MG63 (cell line): ENCODE data around the gene TMEM51. TPM values are rescaled to one million over a fixed set of nuclear protein-coding genes. Genes with fewer than 3 reads are reported as not detected.
A peak's percentile ranks its signal among the peaks of the same experiment; 100 is the strongest.
"Not testable (repeated sequence)": the region's sequence is repeated elsewhere in the genome, so short reads cannot be mapped to it uniquely, and the experiment has no call there.

Experiments used
- DNase-seq: peaks from one replicate; pipeline ENCODE4 v3.0.0-alpha.2; 2020
- H3K27me3 ChIP-seq: fragments of 250-450 bp; sonication (Bioruptor Pico); 2 replicates; pipeline ENCODE4 v1.5.1; 2020; ENCODE audit warnings: mild to moderate bottlenecking, moderate library complexity
- H3K36me3 ChIP-seq: fragments of 250-450 bp; sonication (Bioruptor Pico); 2 replicates; pipeline ENCODE4 v1.5.1; 2020; ENCODE audit warnings: mild to moderate bottlenecking, moderate library complexity
- H3K4me3 ChIP-seq: fragments of 250-450 bp; sonication (Bioruptor Pico); 2 replicates; pipeline ENCODE4 v1.5.1; 2020; ENCODE audit warnings: mild to moderate bottlenecking, moderate library complexity
- H3K9me3 ChIP-seq: fragments of 250-450 bp; sonication (Bioruptor Pico); 2 replicates; pipeline ENCODE4 v1.5.1; 2020; ENCODE audit warnings: mild to moderate bottlenecking, moderate library complexity
- total RNA-seq: library from RNA; depleted of rRNA; stranded (reverse); fragments of >200 nt; shearing (Covaris generic); gene quantifications from 2 replicates; pipeline ENCODE4 v1.2.3, GENCODE V29; 2014; ENCODE audit warnings: low replicate concordance

TMEM51 gene
- total RNA-seq, 1 experiment from 2014 or later, result 2.8 TPM

DNA sequence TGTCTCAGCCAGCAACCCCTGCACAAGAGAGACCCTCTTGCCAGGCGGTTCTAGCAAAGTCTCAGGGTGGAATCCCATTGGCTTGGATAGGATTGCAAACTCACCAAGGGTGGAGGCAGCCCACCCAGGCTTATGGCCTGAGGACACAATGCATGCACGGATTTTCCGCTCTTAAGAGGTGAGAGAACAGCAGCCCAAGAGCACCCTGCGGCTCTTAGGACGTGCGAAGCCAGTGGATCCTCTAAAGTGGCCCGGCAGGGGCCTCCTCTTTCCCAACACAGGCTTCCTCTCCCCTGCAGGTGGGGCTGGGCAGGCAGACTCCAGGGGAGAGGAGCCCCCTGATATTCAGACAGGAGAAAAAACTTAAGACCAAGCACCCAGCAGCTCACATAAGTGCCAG, 31.2 kb upstream of the TMEM51 start:
- no peak for DNase-seq
- H3K27me3 ChIP-seq, result no peaks in the 10 kb centered on the region
- H3K36me3 ChIP-seq, result no peaks in the 10 kb centered on the region
- no peaks in the 10 kb centered on the region for H3K9me3 ChIP-seq
- H3K4me3 ChIP-seq, result no peak overlapping the region

DNA sequence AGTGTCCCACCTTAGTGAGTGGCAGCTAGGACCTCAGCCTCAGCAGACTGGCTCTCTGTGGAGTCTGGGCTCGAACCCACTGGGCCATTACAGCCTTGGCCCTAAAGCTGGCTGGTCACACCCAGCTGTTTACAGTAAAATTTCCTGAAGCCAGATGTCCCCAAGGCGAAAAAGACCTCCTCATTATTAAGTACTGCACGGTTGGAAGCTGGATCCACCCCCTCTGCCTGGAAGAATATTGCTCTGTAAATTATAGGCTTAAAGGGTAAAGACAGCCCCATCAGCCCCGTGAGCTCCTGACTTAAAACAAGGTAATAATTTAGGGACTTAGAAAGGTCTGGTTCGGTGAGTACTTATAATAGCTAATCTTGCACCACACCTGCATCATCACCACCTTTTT, 30.3 kb upstream of the TMEM51 start:
- H3K9me3 ChIP-seq, result no peaks in the 10 kb centered on the region
- H3K27me3 ChIP-seq, result no peaks in the 10 kb centered on the region
- no peaks in the 10 kb centered on the region for H3K36me3 ChIP-seq
- H3K4me3 ChIP-seq, result no peak overlapping the region
- DNase-seq, result no peak

DNA sequence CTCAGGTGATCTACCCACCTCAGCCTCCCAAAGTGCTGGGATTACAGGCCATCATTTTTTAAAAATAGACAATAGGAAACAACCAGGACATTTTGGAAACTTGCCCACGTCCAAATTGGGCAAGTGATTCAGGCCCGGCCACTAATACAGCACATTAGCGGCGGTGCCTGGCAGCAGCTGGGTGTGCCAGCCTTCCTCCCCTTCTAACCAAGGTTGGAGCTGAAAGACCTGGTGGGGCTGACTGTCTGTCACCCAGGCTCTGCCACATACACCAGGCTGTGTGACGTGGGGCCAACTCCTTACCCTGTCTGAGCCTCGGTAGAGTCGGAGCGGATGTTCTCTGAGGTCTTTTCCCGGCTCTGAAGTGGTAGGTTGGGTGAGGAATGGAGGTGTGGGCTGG, 29.6 kb upstream of the TMEM51 start:
- Histone ChIP-seq H3K9me3 (no peaks in the 10 kb centered on the region), H3K4me3 (no peak overlapping the region), H3K36me3 (no peaks in the 10 kb centered on the region), H3K27me3 (no peaks in the 10 kb centered on the region)
- DNase-seq, result no peak

DNA sequence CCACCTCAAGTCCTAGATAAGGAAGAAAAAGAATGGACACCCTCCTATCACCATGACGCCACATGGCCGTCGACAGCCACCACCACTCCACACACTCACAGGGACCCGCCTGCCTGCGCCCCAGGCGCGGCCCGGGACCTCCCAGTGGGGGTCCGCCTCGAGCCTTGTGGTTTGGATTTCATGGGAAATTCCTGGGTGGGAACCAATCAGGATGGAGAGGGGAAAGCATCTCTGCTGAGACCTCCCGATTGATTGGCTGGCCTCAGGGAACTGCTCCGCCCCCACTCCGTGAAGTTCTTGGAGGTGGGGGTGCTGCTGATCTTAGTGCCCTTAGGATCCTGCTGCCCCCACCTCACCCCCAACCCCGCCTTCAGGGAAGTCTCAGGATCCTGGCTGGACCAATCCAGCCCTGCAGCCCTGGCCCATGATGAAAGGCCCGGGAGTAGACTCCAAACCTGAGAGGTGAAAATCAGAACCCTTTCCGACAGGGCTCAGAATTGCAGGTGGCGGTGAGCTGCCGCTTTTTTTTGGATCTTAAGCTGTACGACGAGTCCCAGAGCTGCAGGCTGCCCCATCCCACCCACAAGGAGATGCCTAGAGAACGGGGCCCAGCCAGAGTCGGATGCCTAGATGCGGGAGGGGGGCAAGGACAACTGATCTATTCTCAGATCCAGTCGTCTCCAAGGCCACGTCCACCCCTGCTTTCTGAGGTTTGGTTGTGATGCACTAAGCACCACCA, 29.0 kb upstream of the TMEM51 start:
- Histone ChIP-seq H3K27me3 (no peaks in the 10 kb centered on the region), H3K4me3 (no peak overlapping the region)
- DNase-seq, result no peak

DNA sequence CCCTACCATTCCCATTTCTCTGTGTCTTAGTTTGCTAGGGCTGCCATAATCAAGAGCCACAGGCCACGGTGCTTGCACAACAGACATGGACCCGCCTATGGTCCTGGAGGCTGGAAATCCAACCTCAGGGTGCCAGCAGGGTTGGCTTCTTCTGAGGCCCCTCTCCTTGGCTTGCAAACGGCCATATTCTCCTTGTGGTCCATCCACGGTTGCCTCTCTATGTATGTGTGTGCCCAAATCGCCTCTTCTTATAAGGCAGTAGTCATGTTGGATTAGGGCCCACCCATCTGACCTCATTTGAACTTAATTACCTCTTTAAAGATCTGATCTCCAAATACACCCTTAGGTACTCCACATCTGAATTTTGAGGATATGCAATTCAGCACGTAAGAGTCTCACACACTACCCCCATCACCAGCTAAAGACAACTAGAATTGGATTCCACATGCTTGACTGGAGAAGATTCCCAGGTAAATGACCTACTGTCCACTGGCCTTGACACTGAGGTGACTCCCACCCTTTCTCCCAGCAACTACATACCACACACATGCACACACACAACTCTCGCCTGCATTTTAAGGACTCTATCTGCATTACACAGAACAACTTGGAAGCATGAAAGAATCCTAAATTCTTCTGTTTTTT, 28.3 kb upstream of the TMEM51 start:
- H3K27me3 ChIP-seq, result no peaks in the 10 kb centered on the region
- no peaks in the 10 kb centered on the region; the same call in 1 of the 2 replicates for H3K9me3 ChIP-seq
- DNase-seq, result no peak
- no peak overlapping the region for H3K4me3 ChIP-seq
- H3K36me3 ChIP-seq, result no peaks in the 10 kb centered on the region

More for the DNA sequence above, 29.0 kb upstream of the TMEM51 start:
- Histone ChIP-seq H3K36me3 (no peaks in the 10 kb centered on the region), H3K9me3 (no peaks in the 10 kb centered on the region; the same call in 1 of the 2 replicates)

DNA sequence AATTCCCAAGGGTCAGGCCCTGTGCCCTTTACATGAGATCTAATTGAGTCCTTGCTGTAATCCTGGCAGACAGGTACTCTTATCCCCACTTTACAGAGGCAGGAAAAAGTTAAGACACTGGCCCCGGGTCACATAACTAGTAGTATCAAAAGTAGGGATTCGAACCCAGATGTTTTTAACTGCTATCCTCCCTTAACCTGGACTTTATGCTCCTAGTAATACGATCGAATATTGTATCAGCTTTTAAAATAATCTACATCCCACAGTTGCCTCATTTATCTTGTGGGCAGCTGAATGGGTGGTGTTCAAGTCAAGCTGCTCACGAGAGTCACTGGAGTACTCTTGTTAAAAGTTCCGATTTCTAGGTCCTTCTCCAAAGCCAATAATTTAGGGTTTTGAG, 25.5 kb upstream of the TMEM51 start:
- H3K27me3 ChIP-seq, result no peaks in the 10 kb centered on the region; the same call in 1 of the 2 replicates

DNA sequence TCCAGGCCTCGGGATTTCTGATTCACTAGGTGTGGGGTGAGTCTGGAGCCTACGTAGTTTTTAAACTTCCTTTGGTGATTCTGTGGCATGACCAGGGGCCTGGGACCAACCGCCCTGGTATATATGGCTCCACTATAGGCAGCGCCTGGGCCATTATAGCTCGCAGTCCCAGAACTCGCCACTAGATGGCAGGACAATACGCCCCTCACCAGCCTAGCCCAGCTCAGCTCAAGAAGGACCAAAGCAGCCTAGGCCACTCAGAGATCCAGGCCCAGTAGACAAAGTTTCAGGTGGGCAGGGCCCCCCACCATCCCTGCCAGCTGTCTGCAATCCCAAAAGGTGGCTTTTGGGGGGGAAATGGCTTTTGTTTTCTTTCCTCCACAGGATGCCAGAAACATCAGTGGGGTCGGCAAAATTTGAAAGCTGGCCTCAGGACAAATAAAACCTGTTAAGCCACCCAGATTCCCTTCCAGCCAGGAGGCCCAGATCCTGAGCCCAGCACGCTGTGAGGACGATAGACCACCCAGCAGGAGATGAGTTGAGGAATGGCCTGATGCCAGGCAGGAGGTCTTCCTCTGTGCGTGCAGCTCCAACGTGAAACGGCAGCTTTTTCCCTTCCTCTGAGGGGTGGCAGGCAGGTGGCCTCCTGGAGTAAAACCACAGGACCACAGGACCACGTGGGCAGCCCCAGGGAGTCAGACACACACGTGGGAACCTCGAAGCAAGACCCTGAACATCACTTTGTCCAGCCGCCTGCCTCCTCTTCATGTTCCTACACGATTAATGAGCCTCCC, 24.8 kb upstream of the TMEM51 start:
- DNase-seq, result peak; percentile 47
- H3K36me3 ChIP-seq, result no peaks in the 10 kb centered on the region
- no peaks in the 10 kb centered on the region; the same call in 1 of the 2 replicates for H3K9me3 ChIP-seq
- H3K27me3 ChIP-seq, result no peaks in the 10 kb centered on the region; the same call in 1 of the 2 replicates
- no peak overlapping the region for H3K4me3 ChIP-seq

More for the DNA sequence above, 25.5 kb upstream of the TMEM51 start:
- Histone ChIP-seq H3K36me3 (no peaks in the 10 kb centered on the region), H3K4me3 (no peak overlapping the region), H3K9me3 (no peaks in the 10 kb centered on the region; the same call in 1 of the 2 replicates)
- no peak for DNase-seq

DNA sequence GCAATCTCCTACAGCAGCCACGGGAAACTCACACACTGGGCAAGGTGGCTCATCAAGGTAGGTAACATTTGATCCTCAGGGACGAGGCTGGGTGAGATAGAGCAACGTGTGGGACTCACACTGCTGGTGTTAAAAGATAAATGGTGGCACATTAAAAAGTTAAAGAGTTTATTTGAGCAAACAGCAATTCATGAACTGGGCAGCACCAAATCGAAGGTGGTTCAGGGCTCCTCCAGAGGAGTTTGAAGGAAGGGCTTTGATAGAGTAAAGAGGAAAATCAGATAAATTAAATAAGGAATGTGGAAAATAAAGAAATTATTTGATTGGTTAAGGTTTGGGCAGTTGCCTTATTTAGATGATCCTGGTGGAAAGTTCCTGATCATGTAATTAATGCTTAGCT, 23.6 kb upstream of the TMEM51 start:
- no peak for DNase-seq
- Histone ChIP-seq H3K9me3 (no peaks in the 10 kb centered on the region; the same call in 1 of the 2 replicates), H3K36me3 (no peaks in the 10 kb centered on the region), H3K27me3 (no peaks in the 10 kb centered on the region; the same call in 1 of the 2 replicates), H3K4me3 (no peak overlapping the region)

DNA sequence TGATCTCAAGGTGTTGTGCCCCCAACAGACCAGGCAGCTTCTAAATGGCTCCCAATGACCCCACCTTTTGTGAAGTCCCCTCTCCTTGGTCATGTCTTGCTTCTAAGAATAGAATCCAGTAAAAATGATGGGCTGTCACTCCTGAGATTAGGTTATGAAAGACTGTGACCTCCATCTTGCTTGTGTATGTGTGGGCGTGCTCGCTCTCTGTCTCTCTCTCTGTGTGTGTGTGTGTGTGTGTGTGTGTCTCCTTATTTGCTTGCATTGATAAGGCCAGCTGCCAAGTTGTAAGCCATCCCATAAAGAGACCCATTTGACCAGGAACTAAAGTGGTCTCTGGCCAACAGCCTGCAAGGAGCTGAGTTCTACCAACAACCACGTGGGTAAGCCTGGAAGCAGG, 22.9 kb upstream of the TMEM51 start:
- no peaks in the 10 kb centered on the region for H3K36me3 ChIP-seq
- H3K4me3 ChIP-seq, result no peak overlapping the region
- no peaks in the 10 kb centered on the region; the same call in 1 of the 2 replicates for H3K27me3 ChIP-seq
- DNase-seq, result no peak
- H3K9me3 ChIP-seq, result no peaks in the 10 kb centered on the region; the same call in 1 of the 2 replicates

DNA sequence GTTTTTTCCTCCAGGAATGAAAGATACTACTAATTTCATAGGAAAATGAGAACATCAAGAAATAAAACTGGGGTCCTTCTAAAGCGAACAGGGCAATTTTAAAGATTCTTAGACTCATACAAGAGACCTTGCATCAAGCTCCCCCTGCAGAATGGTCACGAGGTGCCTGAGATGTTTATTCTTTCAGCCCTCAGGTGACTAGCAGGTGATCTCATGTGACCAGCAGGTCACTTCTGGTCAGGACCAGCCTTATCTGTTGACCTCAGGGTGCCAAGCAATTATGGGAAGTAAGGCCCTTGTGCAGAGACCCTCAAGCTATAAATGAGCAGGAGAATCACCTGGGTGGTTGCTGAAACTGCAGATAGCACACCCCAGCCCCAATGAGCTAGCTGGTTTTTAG, 20.6 kb upstream of the TMEM51 start:
- Histone ChIP-seq H3K36me3 (no peaks in the 10 kb centered on the region), H3K9me3 (no peaks in the 10 kb centered on the region; the same call in 1 of the 2 replicates)

DNA sequence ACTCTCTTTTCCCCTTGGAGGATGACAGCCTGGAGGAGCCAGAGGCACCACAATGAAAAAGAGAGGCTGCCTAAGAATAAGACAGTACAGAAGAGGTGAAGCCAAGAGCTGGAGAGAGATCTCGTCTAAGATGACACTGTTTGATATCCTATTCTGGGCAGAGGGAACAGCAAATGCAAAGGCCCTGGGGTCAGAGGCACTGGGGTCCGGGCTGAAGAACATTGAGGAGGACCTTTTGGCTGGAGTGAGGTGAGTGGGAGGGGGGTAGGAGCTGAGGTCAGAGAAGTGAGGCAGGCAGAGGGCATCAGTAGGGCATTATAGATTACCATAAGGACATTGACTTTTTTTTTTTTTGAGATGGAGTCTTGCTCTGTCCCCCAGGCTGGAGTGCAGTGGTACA, 19.3 kb upstream of the TMEM51 start:
- no peak for DNase-seq
- H3K27me3 ChIP-seq, result no peaks in the 10 kb centered on the region; the same call in 1 of the 2 replicates
- H3K4me3 ChIP-seq, result no peak overlapping the region
- H3K36me3 ChIP-seq, result no peaks in the 10 kb centered on the region
- H3K9me3 ChIP-seq, result no peaks in the 10 kb centered on the region; the same call in 1 of the 2 replicates

More for the DNA sequence above, 20.6 kb upstream of the TMEM51 start:
- Histone ChIP-seq H3K27me3 (no peaks in the 10 kb centered on the region; the same call in 1 of the 2 replicates), H3K4me3 (no peak overlapping the region)
- DNase-seq, result no peak

DNA sequence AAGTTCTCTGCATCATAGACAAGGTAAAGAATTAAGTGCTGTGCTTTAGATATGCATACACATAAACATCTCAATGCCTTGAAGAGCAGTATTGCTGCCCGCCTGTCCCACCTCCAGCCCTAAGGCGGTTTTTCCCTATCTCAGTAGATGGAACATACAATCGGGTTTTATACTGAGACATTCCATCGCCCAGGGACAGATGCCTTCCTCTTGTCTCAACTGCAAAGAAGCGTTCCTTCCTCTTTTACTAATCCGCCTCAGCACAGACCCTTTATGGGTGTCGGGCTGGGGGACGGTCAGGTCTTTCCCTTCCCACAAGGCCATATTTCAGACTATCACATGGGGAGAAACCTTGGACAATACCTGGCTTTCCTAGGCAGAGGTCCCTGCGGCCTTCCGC, 17.9 kb upstream of the TMEM51 start:
- not testable (repeated sequence) for DNase-seq, H3K36me3 ChIP-seq, H3K4me3 ChIP-seq, H3K9me3 ChIP-seq, H3K27me3 ChIP-seq

DNA sequence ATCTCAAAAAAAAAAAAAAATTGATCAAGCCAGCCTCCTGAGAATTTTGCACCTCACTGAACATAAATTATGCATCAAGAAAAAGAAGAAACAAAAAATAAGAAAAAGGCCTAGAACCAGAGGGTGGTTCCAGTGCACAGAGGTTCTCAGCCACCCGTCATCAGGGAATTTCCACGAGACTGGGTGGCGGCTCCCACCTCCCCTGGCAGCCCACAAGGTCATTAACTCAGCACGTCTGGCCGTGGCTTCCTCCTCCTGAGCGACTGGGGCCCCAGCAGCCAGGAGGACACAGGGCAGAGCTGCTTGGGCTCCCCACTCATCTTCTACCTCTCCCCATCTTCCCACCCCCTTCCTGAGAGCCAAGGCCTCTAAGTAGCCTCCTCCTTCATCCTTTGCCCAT, 15.7 kb upstream of the TMEM51 start:
- peaks cover 4% of the 10 kb centered on the region; the same call in 1 of the 2 replicates for H3K9me3 ChIP-seq
- H3K27me3 ChIP-seq, result no peaks in the 10 kb centered on the region
- no peak for DNase-seq

DNA sequence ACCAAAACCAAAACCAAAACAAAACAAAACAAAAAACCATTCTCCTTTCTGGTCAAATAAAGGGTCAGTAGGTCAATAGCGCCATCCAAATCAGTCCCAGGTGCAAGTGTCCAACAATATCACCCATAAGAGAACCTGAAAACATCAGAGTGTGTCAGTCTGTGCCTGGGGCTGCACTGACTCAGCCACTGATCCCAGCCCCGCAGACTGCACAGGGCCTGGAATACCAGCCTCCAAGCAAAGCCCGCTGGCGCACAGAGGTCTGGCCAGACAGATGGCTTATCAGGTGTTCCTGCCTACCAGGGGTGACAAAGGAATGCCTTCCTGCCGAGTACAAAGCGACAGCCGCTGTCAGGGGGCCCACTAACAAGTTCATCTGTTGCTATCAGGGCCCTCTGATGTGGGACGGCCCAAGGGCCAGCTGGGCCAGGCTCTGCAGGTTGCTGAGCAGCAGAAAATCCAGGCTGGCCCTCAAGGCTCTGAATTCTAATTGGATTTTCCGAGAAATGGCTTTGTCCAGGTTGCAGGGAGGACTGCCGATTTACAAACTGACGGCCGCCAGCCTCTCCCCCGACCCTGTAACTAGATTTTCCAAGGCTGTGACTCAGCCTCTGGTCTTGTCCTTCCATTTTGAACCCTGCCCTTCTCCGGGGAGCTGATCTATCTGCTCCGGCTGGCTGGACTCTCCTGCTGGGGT, 13.7 kb upstream of the TMEM51 start:
- DNase-seq, result no peak
- no peaks in the 10 kb centered on the region for H3K36me3 ChIP-seq
- H3K9me3 ChIP-seq, result peaks cover 4% of the 10 kb centered on the region; the same call in 1 of the 2 replicates
- no peak overlapping the region for H3K4me3 ChIP-seq
- no peaks in the 10 kb centered on the region for H3K27me3 ChIP-seq

More for the DNA sequence above, 15.7 kb upstream of the TMEM51 start:
- no peaks in the 10 kb centered on the region for H3K36me3 ChIP-seq
- H3K4me3 ChIP-seq, result no peak overlapping the region

DNA sequence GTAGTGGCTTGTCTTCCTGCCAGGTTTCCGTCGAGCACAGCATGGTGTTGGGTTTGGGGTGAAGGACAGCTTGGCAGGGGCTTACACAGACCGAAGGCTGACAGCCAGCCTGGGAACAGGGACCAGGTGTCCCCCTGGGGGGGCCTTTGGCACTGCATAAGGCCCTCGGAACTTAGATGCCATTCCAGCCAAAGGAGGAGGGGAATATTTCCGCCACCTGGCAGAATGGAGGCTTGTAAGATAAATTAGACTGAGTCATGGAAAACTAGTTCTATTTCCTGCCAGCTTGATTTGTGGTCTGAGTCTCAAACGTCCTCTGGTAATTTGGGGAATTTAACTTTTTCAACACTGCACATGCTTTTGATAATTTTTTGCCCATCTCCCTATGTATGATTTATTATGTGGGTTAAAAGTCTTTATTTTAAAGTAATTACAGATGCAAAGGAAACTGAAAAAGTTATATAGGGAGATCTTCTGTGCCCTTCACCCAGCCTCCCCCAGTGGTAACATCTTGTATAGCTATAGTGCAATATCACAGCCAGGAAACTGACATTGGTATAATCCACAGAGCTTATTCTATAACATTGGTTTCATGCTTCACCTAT, 11.5 kb upstream of the TMEM51 start:
- H3K36me3 ChIP-seq, result no peaks in the 10 kb centered on the region
- H3K4me3 ChIP-seq, result no peak overlapping the region
- no peak for DNase-seq
- H3K9me3 ChIP-seq, result peaks cover 4% of the 10 kb centered on the region; the same call in 1 of the 2 replicates
- H3K27me3 ChIP-seq, result no peaks in the 10 kb centered on the region

DNA sequence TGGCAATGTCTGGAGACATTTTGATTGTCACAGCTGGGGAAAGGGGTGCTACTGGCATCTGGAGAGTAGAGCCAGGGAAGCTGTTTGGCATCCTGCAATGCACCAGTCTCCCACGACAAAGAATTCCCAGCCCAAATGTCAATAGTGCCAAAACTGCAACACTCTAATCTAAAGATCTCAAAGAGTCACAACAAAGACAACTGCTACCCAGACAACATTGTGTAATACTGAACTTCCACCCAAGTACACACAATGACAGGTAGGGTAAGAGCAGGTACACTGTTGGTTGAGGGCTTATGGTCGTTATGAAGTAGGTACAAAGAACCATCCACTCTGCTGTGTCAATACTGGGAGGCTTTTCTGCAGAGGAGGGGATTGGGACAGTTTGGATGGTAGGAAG, 8.2 kb upstream of the TMEM51 start:
- Histone ChIP-seq H3K36me3 (no peaks in the 10 kb centered on the region), H3K4me3 (no peak overlapping the region), H3K27me3 (no peaks in the 10 kb centered on the region; the same call in none of the 2 replicates), H3K9me3 (peaks cover 4% of the 10 kb centered on the region; the same call in 1 of the 2 replicates)
- DNase-seq, result no peak
